OCI-LY3 (cell line): ENCODE measurements around the gene SLC6A6.

Source experiments
- H2AFZ ChIP-seq: fragments of 200-600, 300-600 bp; shearing (Covaris generic); 2 replicates; pipeline ENCODE4 v1.6.0; 2014; ENCODE audit warnings: antibody characterized with exemption, low read depth, low read length
- H3K27ac ChIP-seq: fragments of 200-600, 300-600 bp; sonication (generic); 2 replicates; pipeline ENCODE4 v1.5.1; 2014; ENCODE audit warnings: mild to moderate bottlenecking, low read length, moderate library complexity, mixed read lengths
- H3K27me3 ChIP-seq: fragments of 200-600, 300-600 bp; sonication (generic); 2 replicates; pipeline ENCODE4 v1.6.1; 2014; ENCODE audit warnings: low read depth, low read length, mixed read lengths
- H3K36me3 ChIP-seq: fragments of 200-600, 300-600 bp; sonication (generic); replicated peaks from 2 replicates; pipeline ENCODE3; 2014; ENCODE audit warnings: low read depth, low read length, mixed read lengths
- H3K4me1 ChIP-seq: fragments of 300-600, 200-600 bp; sonication (generic); 2 replicates; pipeline ENCODE4 v1.6.1; 2014; ENCODE audit warnings: low read length, mixed read lengths
- H3K4me2 ChIP-seq: fragments of 200-600, 300-600 bp; sonication (generic); 2 replicates; pipeline ENCODE4 v1.6.1; 2014; ENCODE audit warnings: low read length, mixed read lengths
- H3K4me3 ChIP-seq: fragments of 300-600, 200-600 bp; sonication (generic); 2 replicates; pipeline ENCODE4 v1.5.1; 2014; ENCODE audit warnings: antibody characterized with exemption, mild to moderate bottlenecking, low read length, moderate library complexity
- H3K79me2 ChIP-seq: fragments of 300-600, 200-600 bp; shearing (Covaris generic); 2 replicates; pipeline ENCODE4 v1.6.1; 2014; ENCODE audit warnings: mild to moderate bottlenecking, low read length, mixed read lengths
- H3K9ac ChIP-seq: fragments of 300-600, 200-600 bp; shearing (Covaris generic); 2 replicates; pipeline ENCODE4 v1.6.0; 2014; ENCODE audit warnings: mild to moderate bottlenecking, low read length, moderate library complexity
- H3K9me3 ChIP-seq: fragments of 200-600, 300-600 bp; shearing (Covaris generic); 2 replicates; pipeline ENCODE4 v1.6.1; 2014; ENCODE audit warnings: low read length, mixed read lengths; ENCODE audit not compliant: insufficient read depth
- H4K20me1 ChIP-seq: fragments of 200-600, 300-600 bp; sonication (generic); 2 replicates; pipeline ENCODE4 v1.6.1; 2016; ENCODE audit warnings: low read length, mixed read lengths; ENCODE audit not compliant: insufficient read depth
- EZH2phosphoT487 ChIP-seq: fragments of 200-600 bp; shearing (Covaris generic); IDR thresholded peaks from 2 replicates; pipeline ENCODE4 v1.6.1; 2018; ENCODE audit warnings: antibody characterized with exemption, mixed run types, low read depth
- TF ChIP-seq, protein P1 (sequence below): fragments of 200-600, 300-600 bp; sonication (generic); IDR thresholded peaks from 2 replicates; pipeline ENCODE4 v1.5.1; 2014; ENCODE audit warnings: antibody characterized with exemption, low read length, low read depth

Gene SLC6A6

DNA sequence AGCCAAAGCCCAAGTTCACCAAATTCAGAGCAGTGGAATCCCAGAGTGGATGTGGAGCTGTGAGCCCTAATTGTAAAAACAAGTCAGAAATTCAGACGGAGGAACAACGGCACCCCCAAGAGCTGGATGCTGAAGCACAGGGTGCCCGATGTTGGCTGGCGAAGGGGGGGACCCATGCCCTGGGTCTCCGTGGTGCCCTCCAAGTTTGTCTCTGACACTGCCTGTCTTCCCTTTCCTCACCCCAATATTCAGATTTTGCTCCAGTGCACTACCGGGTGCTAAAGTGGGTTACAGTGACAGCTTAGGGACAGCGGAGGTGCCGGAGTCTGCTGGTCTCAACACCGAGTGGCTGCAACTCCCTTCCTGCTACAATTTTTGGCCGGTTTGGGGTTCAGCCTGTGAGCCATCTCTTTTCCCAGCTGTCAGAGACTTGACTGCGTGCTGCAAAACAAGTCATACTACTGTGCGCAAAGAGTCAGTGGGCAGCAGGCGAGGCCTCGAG, 131.1 kb downstream of the SLC6A6 start:
- H3K4me1 ChIP-seq, result no peaks in the 10 kb centered on the region
- H3K27me3 ChIP-seq, result peaks cover 34% of the 10 kb centered on the region
- no peaks in the 10 kb centered on the region for H4K20me1 ChIP-seq
- H3K9me3 ChIP-seq, result no peaks in the 10 kb centered on the region
- H3K79me2 ChIP-seq, result no peaks in the 10 kb centered on the region
- no peak overlapping the region for H3K9ac ChIP-seq
- no peak overlapping the region for H3K27ac ChIP-seq
- H3K4me3 ChIP-seq, result no peak overlapping the region
- no peak overlapping the region for H3K4me2 ChIP-seq
- no peaks in the 10 kb centered on the region for H3K36me3 ChIP-seq
- TF ChIP-seq, protein P1, sequence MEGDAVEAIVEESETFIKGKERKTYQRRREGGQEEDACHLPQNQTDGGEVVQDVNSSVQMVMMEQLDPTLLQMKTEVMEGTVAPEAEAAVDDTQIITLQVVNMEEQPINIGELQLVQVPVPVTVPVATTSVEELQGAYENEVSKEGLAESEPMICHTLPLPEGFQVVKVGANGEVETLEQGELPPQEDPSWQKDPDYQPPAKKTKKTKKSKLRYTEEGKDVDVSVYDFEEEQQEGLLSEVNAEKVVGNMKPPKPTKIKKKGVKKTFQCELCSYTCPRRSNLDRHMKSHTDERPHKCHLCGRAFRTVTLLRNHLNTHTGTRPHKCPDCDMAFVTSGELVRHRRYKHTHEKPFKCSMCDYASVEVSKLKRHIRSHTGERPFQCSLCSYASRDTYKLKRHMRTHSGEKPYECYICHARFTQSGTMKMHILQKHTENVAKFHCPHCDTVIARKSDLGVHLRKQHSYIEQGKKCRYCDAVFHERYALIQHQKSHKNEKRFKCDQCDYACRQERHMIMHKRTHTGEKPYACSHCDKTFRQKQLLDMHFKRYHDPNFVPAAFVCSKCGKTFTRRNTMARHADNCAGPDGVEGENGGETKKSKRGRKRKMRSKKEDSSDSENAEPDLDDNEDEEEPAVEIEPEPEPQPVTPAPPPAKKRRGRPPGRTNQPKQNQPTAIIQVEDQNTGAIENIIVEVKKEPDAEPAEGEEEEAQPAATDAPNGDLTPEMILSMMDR, result no peak
- TF ChIP-seq EZH2phosphoT487, result no peak
- H2AFZ ChIP-seq, result no peak overlapping the region

DNA sequence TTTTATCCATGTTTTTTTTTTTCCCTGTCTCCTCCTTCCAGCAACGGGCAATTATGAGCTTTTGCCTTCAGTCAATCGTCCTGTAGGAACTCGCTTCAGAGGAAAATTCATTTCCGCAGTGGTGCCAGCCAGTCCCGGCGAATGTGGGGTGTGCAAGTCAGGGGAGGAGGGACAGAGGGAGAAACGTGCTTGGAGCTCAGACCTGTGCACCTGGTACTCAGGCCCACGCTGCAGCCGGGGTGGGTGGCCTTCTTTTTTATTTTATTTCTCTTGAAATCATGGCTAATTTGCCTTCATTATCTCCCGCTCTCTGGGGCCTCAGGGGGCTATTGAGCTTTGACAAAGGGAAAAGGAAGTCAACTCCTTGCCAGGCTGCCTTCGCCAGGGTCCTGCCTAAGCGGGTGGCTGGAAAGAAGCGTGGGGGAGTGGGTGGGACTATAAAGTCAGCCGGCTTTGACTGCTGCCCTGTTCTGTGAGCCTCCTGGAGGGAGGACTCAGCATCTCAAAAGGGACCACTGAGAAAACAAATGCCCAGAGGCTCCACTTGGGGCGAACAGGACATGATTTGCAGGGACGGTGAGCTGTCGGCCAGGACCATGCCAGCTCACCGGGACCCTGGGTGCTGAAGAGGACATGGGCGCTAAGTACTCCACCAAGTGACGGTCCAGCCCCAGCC, 132.2 kb downstream of the SLC6A6 start:
- Histone ChIP-seq H3K27me3 (peaks cover 30% of the 10 kb centered on the region), H3K36me3 (no peaks in the 10 kb centered on the region), H3K9ac (no peak overlapping the region), H3K4me2 (no peak overlapping the region), H3K27ac (no peak overlapping the region), H3K4me3 (no peak overlapping the region), H3K4me1 (no peaks in the 10 kb centered on the region), H3K79me2 (no peaks in the 10 kb centered on the region), H4K20me1 (no peaks in the 10 kb centered on the region), H2AFZ (no peak overlapping the region), H3K9me3 (no peaks in the 10 kb centered on the region)
- no peak for TF ChIP-seq EZH2phosphoT487
- TF ChIP-seq, protein P1, result no peak

- Histone ChIP-seq H3K79me2 (no peaks in the 10 kb centered on the region), H4K20me1 (no peaks in the 10 kb centered on the region), H3K4me3 (no peak overlapping the region), H3K36me3 (no peaks in the 10 kb centered on the region), H3K27ac (no peak overlapping the region), H3K27me3 (peaks cover 21% of the 10 kb centered on the region), H2AFZ (no peak overlapping the region), H3K4me2 (no peak overlapping the region), H3K9ac (no peak overlapping the region), H3K9me3 (no peaks in the 10 kb centered on the region), H3K4me1 (no peaks in the 10 kb centered on the region)
- TF ChIP-seq, protein P1, result no peak
- no peak for TF ChIP-seq EZH2phosphoT487
Observed at GRCh38 chr3:14535616-14536015, 133.2 kb downstream of the SLC6A6 start.

- Histone ChIP-seq H3K27me3 (peaks cover 14% of the 10 kb centered on the region), H3K4me3 (no peak overlapping the region), H3K4me2 (no peak overlapping the region), H3K4me1 (no peaks in the 10 kb centered on the region), H3K9me3 (no peaks in the 10 kb centered on the region), H3K36me3 (no peaks in the 10 kb centered on the region), H3K9ac (no peak overlapping the region), H3K79me2 (no peaks in the 10 kb centered on the region), H2AFZ (no peak overlapping the region), H4K20me1 (no peaks in the 10 kb centered on the region), H3K27ac (no peak overlapping the region)
- TF ChIP-seq, protein P1, result no peak
- TF ChIP-seq EZH2phosphoT487, result no peak
Observed at GRCh38 chr3:14536055-14536815, 133.8 kb downstream of the SLC6A6 start.
